Activated T-helper 1 cell treated with anti-CD3 and anti-CD28 coated beads, Interleukin-12 subunit alpha, Interleukin-12 subunit beta, Interleukin-2, Interleukin-4 antibody, amounts not matched to agents 30 ng/mL and 10 ng/mL and 1 ng/mL, durations not matched to agents 14 hours and 24 hours and 36 hours (primary cell): ENCODE data around the gene GINS2. TPM values are rescaled to one million over a fixed set of nuclear protein-coding genes. Genes with fewer than 3 reads are reported as not detected.

Source experiments
- DNase-seq: peaks from one replicate; pipeline ENCODE4 v3.0.0; 2021; ENCODE audit warnings: low spot score
- H3K27ac Mint-ChIP-seq: one replicate; pipeline ENCODE4 v1.8.0; 2021; ENCODE audit warnings: mild to moderate bottlenecking, mixed read lengths
- H3K27me3 Mint-ChIP-seq: one replicate; pipeline ENCODE4 v1.8.0; 2022; ENCODE audit warnings: mild to moderate bottlenecking, moderate library complexity, mixed read lengths; ENCODE audit not compliant: insufficient read depth
- H3K36me3 Mint-ChIP-seq: one replicate; pipeline ENCODE4 v1.8.0; 2021; ENCODE audit warnings: low read depth, mixed read lengths
- H3K4me1 Mint-ChIP-seq: one replicate; pipeline ENCODE4 v1.8.0; 2021; ENCODE audit warnings: low read depth, mixed read lengths
- H3K4me3 Mint-ChIP-seq: one replicate; pipeline ENCODE4 v1.8.0; 2021; ENCODE audit warnings: mild to moderate bottlenecking, moderate library complexity, mixed read lengths
- H3K9me3 Mint-ChIP-seq: one replicate; pipeline ENCODE4 v1.8.0; 2021; ENCODE audit warnings: mixed read lengths
- intact Hi-C: fragments of 100-400 bp; cut with micrococcal nuclease; formaldehyde crosslinking; loops from one replicate; pipeline ENCODE4 v1.15.1; 2024
- total RNA-seq: library from RNA; stranded (reverse); gene quantifications from 2 replicates; pipeline ENCODE4 v1.2.3, GENCODE V29; 2022

Gene GINS2
- total RNA-seq, 1 donor from 2014 or later: 87.2 TPM

- DNase-seq: no peak
- peaks cover 29% of the 10 kb centered on the region for H3K36me3 Mint-ChIP-seq
- no peak overlapping the region for H3K27ac Mint-ChIP-seq
- no peaks in the 10 kb centered on the region for H3K27me3 Mint-ChIP-seq
- no peaks in the 10 kb centered on the region for H3K9me3 Mint-ChIP-seq
- peaks cover 19% of the 10 kb centered on the region for H3K4me1 Mint-ChIP-seq
- H3K4me3 Mint-ChIP-seq: no peak overlapping the region
- intact Hi-C loops: no loop called here
Measured at GRCh38 chr16:85680352-85680944, 8.3 kb downstream of the GINS2 start.

DNA sequence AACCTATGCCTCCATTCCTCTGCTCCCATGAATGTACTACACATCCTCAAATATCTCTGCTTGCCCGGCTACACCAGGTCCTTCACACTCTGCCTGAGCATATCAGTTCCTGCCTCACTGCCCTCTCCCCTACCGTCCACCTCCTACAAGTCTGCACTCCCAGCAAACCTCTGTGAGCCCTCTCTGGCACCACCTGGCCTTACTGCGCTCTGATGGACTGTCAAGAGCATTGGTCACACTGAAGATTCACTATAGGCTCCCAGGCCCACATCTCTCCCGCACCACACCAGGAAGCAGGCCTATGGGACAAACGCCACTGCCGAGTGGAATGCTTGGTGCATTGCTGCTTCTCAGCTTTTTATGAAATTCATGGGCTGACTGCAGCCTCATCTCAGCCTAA, 8.9 kb downstream of the GINS2 start:
- intact Hi-C loops: no loop called here

GRCh38 chr16:85678821-85679220, 9.9 kb downstream of the GINS2 start:
- DNase-seq: no peak
- Mint-ChIP-seq H3K27me3 (no peaks in the 10 kb centered on the region), H3K4me3 (no peak overlapping the region), H3K4me1 (peaks cover 29% of the 10 kb centered on the region), H3K27ac (no peak overlapping the region), H3K9me3 (no peaks in the 10 kb centered on the region), H3K36me3 (peaks cover 36% of the 10 kb centered on the region)
- intact Hi-C loops: no loop called here

More for the DNA sequence above, 8.9 kb downstream of the GINS2 start:
- H3K4me1 Mint-ChIP-seq: peaks cover 25% of the 10 kb centered on the region
- H3K9me3 Mint-ChIP-seq: no peaks in the 10 kb centered on the region
- H3K36me3 Mint-ChIP-seq: peaks cover 33% of the 10 kb centered on the region
- no peak for DNase-seq
- peak overlapping the region; percentile 9 for H3K27ac Mint-ChIP-seq
- H3K4me3 Mint-ChIP-seq: no peak overlapping the region
- no peaks in the 10 kb centered on the region for H3K27me3 Mint-ChIP-seq

GRCh38 chr16:85678016-85678415, 10.7 kb downstream of the GINS2 start:
- Mint-ChIP-seq H3K4me1 (peaks cover 22% of the 10 kb centered on the region), H3K27me3 (no peaks in the 10 kb centered on the region), H3K36me3 (peaks cover 32% of the 10 kb centered on the region), H3K9me3 (no peaks in the 10 kb centered on the region), H3K4me3 (no peak overlapping the region), H3K27ac (no peak overlapping the region)
- no peak for DNase-seq
- intact Hi-C loops: no loop called here

DNA sequence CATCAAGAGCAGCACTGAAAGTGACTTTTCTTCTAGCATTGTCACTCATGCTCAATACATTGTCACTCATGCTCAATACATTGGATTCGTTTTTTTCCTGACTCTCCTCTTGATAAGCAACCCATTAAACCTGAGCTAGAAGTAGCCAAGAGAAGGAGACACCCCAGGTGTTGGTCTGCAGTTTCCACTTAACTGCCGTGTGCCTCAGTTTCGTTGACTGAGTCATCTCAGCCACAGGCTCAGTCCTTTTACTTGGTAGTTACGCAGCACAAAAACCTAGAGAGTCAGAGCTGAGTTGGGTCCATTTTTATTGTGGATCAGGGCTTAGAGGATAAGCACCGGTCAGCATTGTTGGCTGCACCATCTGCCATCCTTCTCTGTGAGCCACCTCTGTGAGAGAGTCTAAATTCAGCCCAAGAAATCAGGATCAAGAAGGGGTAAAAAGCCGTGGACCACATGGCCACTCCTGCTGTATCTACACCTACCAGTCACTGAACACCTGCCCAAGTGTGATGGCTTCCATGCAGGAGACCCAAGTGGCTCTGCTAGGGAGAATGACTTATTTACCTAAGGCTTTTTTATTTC, 11.3 kb downstream of the GINS2 start:
- no peaks in the 10 kb centered on the region for H3K27me3 Mint-ChIP-seq
- peaks cover 32% of the 10 kb centered on the region for H3K36me3 Mint-ChIP-seq
- H3K4me1 Mint-ChIP-seq: peaks cover 18% of the 10 kb centered on the region
- no peak for DNase-seq
- no peaks in the 10 kb centered on the region for H3K9me3 Mint-ChIP-seq
- no peak overlapping the region for H3K4me3 Mint-ChIP-seq
- no peak overlapping the region for H3K27ac Mint-ChIP-seq
- intact Hi-C loops: no loop called here

DNA sequence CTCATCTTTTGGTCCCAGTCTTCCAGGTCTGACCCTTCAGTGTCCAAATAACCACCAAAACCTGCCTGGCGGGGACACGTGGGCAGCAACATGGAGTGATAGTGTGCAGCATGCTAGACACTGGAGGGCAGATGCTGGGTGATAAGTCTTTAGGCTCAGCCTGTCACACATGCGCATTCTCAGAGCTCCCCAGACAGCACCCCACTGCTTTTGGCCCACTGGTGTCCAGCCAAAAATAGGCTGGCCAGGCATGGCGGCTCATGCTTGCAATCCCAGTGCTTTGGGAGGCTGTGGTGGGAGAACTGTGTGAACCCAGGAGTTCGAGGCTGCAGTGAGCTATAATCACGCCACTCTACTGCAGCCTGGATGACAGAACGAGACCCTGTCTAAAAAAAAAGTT, 12.3 kb downstream of the GINS2 start:
- H3K36me3 Mint-ChIP-seq: peaks cover 37% of the 10 kb centered on the region
- H3K9me3 Mint-ChIP-seq: no peaks in the 10 kb centered on the region
- intact Hi-C loops: no loop called here
- no peak overlapping the region for H3K27ac Mint-ChIP-seq
- H3K4me3 Mint-ChIP-seq: no peak overlapping the region
- peaks cover 18% of the 10 kb centered on the region for H3K4me1 Mint-ChIP-seq
- no peaks in the 10 kb centered on the region for H3K27me3 Mint-ChIP-seq
- no peak for DNase-seq

GRCh38 chr16:85675251-85675874, 13.4 kb downstream of the GINS2 start:
- H3K27ac Mint-ChIP-seq: no peak overlapping the region
- H3K4me3 Mint-ChIP-seq: no peak overlapping the region
- no peaks in the 10 kb centered on the region for H3K9me3 Mint-ChIP-seq
- no peak for DNase-seq
- H3K4me1 Mint-ChIP-seq: peaks cover 15% of the 10 kb centered on the region
- H3K36me3 Mint-ChIP-seq: peaks cover 33% of the 10 kb centered on the region
- intact Hi-C loops: no loop called here
- H3K27me3 Mint-ChIP-seq: no peaks in the 10 kb centered on the region

GRCh38 chr16:85674828-85675227, 13.9 kb downstream of the GINS2 start:
- DNase-seq: no peak
- Mint-ChIP-seq H3K27ac (peak overlapping the region; percentile 76), H3K4me1 (peaks cover 13% of the 10 kb centered on the region), H3K9me3 (no peaks in the 10 kb centered on the region), H3K4me3 (no peak overlapping the region), H3K27me3 (no peaks in the 10 kb centered on the region), H3K36me3 (peaks cover 29% of the 10 kb centered on the region)
- intact Hi-C loops: no loop called here

GRCh38 chr16:85674418-85674755, 14.4 kb downstream of the GINS2 start:
- intact Hi-C loops: no loop called here
- no peak for DNase-seq
- Mint-ChIP-seq H3K36me3 (peaks cover 26% of the 10 kb centered on the region), H3K4me3 (no peak overlapping the region), H3K9me3 (no peaks in the 10 kb centered on the region), H3K4me1 (peaks cover 13% of the 10 kb centered on the region), H3K27ac (no peak overlapping the region), H3K27me3 (no peaks in the 10 kb centered on the region)

DNA sequence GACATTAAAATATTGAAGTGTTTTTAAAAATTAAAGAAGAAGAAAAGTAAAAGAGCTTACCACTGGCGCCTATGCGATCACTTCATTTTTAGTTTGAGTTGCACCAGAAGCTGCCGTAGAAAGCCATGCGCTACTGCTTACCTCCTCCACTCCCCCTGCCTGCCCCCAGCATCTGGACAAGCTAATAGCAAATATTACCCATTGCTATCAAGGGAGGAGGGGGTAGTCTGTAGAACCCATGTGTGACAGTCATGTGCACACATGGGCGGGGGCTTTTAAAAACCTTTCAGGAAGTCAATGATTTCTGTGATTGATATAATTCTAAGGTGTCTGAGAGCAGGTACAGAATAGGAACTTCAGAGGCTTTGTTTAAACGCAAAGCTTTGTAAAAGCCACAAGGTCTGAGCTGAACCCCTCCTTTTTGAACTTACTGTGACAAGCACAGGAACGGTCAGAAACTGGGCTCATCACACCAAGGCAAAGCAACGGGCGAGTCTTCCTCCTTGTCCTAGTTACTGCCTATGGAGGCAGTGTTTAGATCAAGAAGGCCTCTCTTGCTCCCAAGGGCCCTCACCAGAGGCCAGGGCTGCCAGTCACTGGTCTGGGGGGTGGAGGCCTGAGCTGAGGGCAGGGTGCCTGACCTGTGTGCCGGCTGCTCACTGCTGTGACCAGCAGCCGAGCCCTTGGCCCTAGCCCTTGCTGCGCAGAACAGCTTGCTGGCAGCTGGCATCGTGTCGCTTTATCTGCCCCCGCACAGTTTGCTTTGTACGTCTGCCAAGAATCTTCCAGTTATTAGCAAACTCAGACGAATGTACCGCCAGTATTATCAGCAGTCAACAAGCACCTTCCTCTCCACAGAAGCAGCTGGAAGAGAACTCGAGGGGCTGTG, 15.0 kb downstream of the GINS2 start:
- intact Hi-C loops: no loop called here
- no peak for DNase-seq
- H3K4me1 Mint-ChIP-seq: peaks cover 13% of the 10 kb centered on the region
- H3K27me3 Mint-ChIP-seq: no peaks in the 10 kb centered on the region
- H3K4me3 Mint-ChIP-seq: no peak overlapping the region
- H3K36me3 Mint-ChIP-seq: peaks cover 26% of the 10 kb centered on the region
- no peaks in the 10 kb centered on the region for H3K9me3 Mint-ChIP-seq
- no peak overlapping the region for H3K27ac Mint-ChIP-seq

GRCh38 chr16:85670840-85671239, 17.9 kb downstream of the GINS2 start:
- DNase-seq: no peak
- Mint-ChIP-seq H3K27me3 (no peaks in the 10 kb centered on the region), H3K27ac (no peak overlapping the region), H3K9me3 (no peaks in the 10 kb centered on the region), H3K4me1 (peaks cover 13% of the 10 kb centered on the region), H3K4me3 (no peak overlapping the region), H3K36me3 (peaks cover 29% of the 10 kb centered on the region)
- intact Hi-C loops: no loop called here

GRCh38 chr16:85668676-85669424, 19.9 kb downstream of the GINS2 start:
- H3K4me3 Mint-ChIP-seq: no peak overlapping the region
- intact Hi-C loops: no loop called here
- no peak for DNase-seq
- H3K27ac Mint-ChIP-seq: no peak overlapping the region
- no peaks in the 10 kb centered on the region for H3K9me3 Mint-ChIP-seq
- H3K27me3 Mint-ChIP-seq: no peaks in the 10 kb centered on the region
- peaks cover 20% of the 10 kb centered on the region for H3K36me3 Mint-ChIP-seq
- no peaks in the 10 kb centered on the region for H3K4me1 Mint-ChIP-seq
